Neuronal stem cell (in vitro differentiated cells): Measurements from ENCODE around the gene GJD2.

Experiments
- DNase-seq: peaks from one replicate; pipeline ENCODE4 v3.0.0-alpha.2; 2013; ENCODE audit warnings: low spot score
- H2AFZ ChIP-seq: one replicate; pipeline ENCODE4 v1.6.1; 2013; ENCODE audit warnings: mild to moderate bottlenecking, low read length, inconsistent platforms
- H2AK5ac ChIP-seq: 2 replicates; pipeline ENCODE4 v1.6.1; 2013; ENCODE audit warnings: low read depth, mild to moderate bottlenecking, inconsistent platforms, low read length, moderate library complexity, mixed read lengths
- H2BK120ac ChIP-seq: 2 replicates; pipeline ENCODE4 v1.6.1; 2013; ENCODE audit warnings: low read depth, mild to moderate bottlenecking, inconsistent platforms, low read length, moderate library complexity, mixed read lengths
- H2BK12ac ChIP-seq: one replicate; pipeline ENCODE4 v1.6.1; 2013; ENCODE audit warnings: low read length, inconsistent platforms
- H2BK15ac ChIP-seq: 2 replicates; pipeline ENCODE4 v1.6.1; 2013; ENCODE audit warnings: mild to moderate bottlenecking, low read length, inconsistent platforms, mixed read lengths
- H2BK5ac ChIP-seq: one replicate; pipeline ENCODE4 v1.6.1; 2013; ENCODE audit warnings: inconsistent platforms, mild to moderate bottlenecking, low read length, moderate library complexity
- H3K14ac ChIP-seq: one replicate; pipeline ENCODE4 v1.6.1; 2013; ENCODE audit warnings: low read length, inconsistent platforms
- H3K18ac ChIP-seq: 2 replicates; pipeline ENCODE4 v1.6.1; 2013; ENCODE audit warnings: low read length, inconsistent platforms
- H3K23ac ChIP-seq: 2 replicates; pipeline ENCODE4 v1.6.1; 2013; ENCODE audit warnings: low read depth, mild to moderate bottlenecking, mixed read lengths, low read length, inconsistent platforms; ENCODE audit not compliant: poor library complexity
- H3K27ac ChIP-seq: replicated peaks from 3 replicates; pipeline ENCODE4 v1.5.1; 2013; ENCODE audit warnings: low read length, inconsistent platforms
- H3K27me3 ChIP-seq, 3 experiments: 2 replicates each; pipeline ENCODE4 v1.6.1; 2013; ENCODE audit warnings: low read length in 3 of 3, mild to moderate bottlenecking in 2 of 3, inconsistent platforms in 1 of 3, low read depth in 1 of 3, mixed read lengths in 1 of 3, moderate library complexity in 1 of 3; ENCODE audit not compliant: control insufficient read depth in 3 of 3, insufficient read depth in 3 of 3
- H3K36me3 ChIP-seq, 2 donors: replicated peaks in 1 of 2; 2 replicates each; pipeline ENCODE4 v1.6.1; 2013; ENCODE audit warnings: low read length in 2 of 2; ENCODE audit not compliant: control insufficient read depth in 2 of 2, insufficient read depth in 2 of 2
- H3K4ac ChIP-seq: 2 replicates; pipeline ENCODE4 v1.6.1; 2013; ENCODE audit warnings: inconsistent platforms, mild to moderate bottlenecking, low read length, moderate library complexity
- H3K4me1 ChIP-seq, 2 donors: 1 replicate in 1 of 2; 2 replicates in 1 of 2; pipeline ENCODE4 v1.6.1; 2013; ENCODE audit warnings: low read length in 2 of 2, low read depth in 1 of 2; ENCODE audit not compliant: control insufficient read depth in 2 of 2, insufficient read depth in 1 of 2
- H3K4me2 ChIP-seq: one replicate; pipeline ENCODE4 v1.6.1; 2013; ENCODE audit warnings: mild to moderate bottlenecking, low read length, inconsistent platforms; ENCODE audit not compliant: insufficient read depth, poor library complexity, severe bottlenecking
- H3K4me3 ChIP-seq, 2 donors: 2 replicates each; pipeline ENCODE4 v1.5.1; 2013; ENCODE audit warnings: low read length in 2 of 2, mild to moderate bottlenecking in 2 of 2, inconsistent platforms in 1 of 2, moderate library complexity in 1 of 2
- H3K79me1 ChIP-seq: one replicate; pipeline ENCODE4 v1.6.1; 2013; ENCODE audit warnings: low read depth, mild to moderate bottlenecking, inconsistent platforms, low read length, moderate library complexity
- H3K9ac ChIP-seq: one replicate; pipeline ENCODE4 v1.6.1; 2013; ENCODE audit warnings: mild to moderate bottlenecking, low read depth, low read length, inconsistent platforms; ENCODE audit not compliant: poor library complexity
- H3K9me3 ChIP-seq, 2 donors: replicated peaks in 1 of 2; 2 replicates each; pipeline versions ENCODE3 to v1.6.1; 2013; ENCODE audit warnings: low read length in 2 of 2, mild to moderate bottlenecking in 2 of 2, inconsistent platforms in 1 of 2, low read depth in 1 of 2, mixed read lengths in 1 of 2, moderate library complexity in 1 of 2; ENCODE audit not compliant: control insufficient read depth in 2 of 2, insufficient read depth in 1 of 2
- H4K8ac ChIP-seq: one replicate; pipeline ENCODE4 v1.6.1; 2013; ENCODE audit warnings: low read depth, mild to moderate bottlenecking, inconsistent platforms, low read length, moderate library complexity
- H4K91ac ChIP-seq: one replicate; pipeline ENCODE4 v1.6.1; 2013; ENCODE audit warnings: low read length, low read depth, mild to moderate bottlenecking, inconsistent platforms; ENCODE audit not compliant: poor library complexity
- WGBS, 2 donors: extraction: QIAGEN DNeasy Blood & Tissue Kit; methylation state at CpG; one replicate each; pipeline ENCODE4 v1.1.7; 2013; ENCODE audit warnings: missing lambda C conversion rate in 2 of 2, mixed read lengths in 1 of 2; ENCODE audit not compliant: insufficient read length in 2 of 2, insufficient replicate concordance in 1 of 2; ENCODE audit errors: extremely low coverage in 2 of 2; 5-methylcytosine and 5-hydroxymethylcytosine counted together

Gene GJD2

GRCh38 chr15:34738002-34738401 is 16.8 kb downstream of the GJD2 start:
- no peak overlapping the region for H3K9ac ChIP-seq
- H4K8ac ChIP-seq = no peak overlapping the region
- no peak overlapping the region for H3K18ac ChIP-seq
- no peak overlapping the region for H2BK12ac ChIP-seq
- no peaks in the 10 kb centered on the region for H3K9me3 ChIP-seq
- no peak overlapping the region for H3K4me3 ChIP-seq
- H3K4me1 ChIP-seq = peaks cover 0 to 1% of the 10 kb centered on the region in 2 donors
- no peak overlapping the region for H2AFZ ChIP-seq
- H2AK5ac ChIP-seq = no peak overlapping the region
- no peak overlapping the region for H4K91ac ChIP-seq
- H3K36me3 ChIP-seq = no peaks in the 10 kb centered on the region
- whole genome bisulfite sequencing, 2 donors = no CpG with 5 or more reads among the region's 2 CpGs
- no peak overlapping the region for H2BK15ac ChIP-seq
- no peak overlapping the region for H3K14ac ChIP-seq
- H3K4ac ChIP-seq = no peak overlapping the region
- H3K27ac ChIP-seq = no peak overlapping the region
- H3K4me2 ChIP-seq = no peak overlapping the region
- no peak for DNase-seq
- H2BK5ac ChIP-seq = no peak overlapping the region
- no peak overlapping the region for H3K23ac ChIP-seq
- no peaks in the 10 kb centered on the region for H3K79me1 ChIP-seq
- H2BK120ac ChIP-seq = no peak overlapping the region
- H3K27me3 ChIP-seq = peaks cover 0 to 5% (median 0%) of the 10 kb centered on the region in 3 experiments

GRCh38 chr15:34737477-34737876 is 17.3 kb downstream of the GJD2 start:
- Histone ChIP-seq H3K79me1 (no peaks in the 10 kb centered on the region), H3K4me1 (peaks cover 0 to 1% of the 10 kb centered on the region in 2 donors), H3K36me3 (no peaks in the 10 kb centered on the region), H3K4me2 (no peak overlapping the region), H3K27ac (no peak overlapping the region), H3K4me3 (no peak overlapping the region), H3K18ac (no peak overlapping the region), H2BK5ac (no peak overlapping the region), H3K9ac (no peak overlapping the region), H2AK5ac (no peak overlapping the region), H4K8ac (no peak overlapping the region), H2BK15ac (no peak overlapping the region), H3K9me3 (no peaks in the 10 kb centered on the region), H2AFZ (no peak overlapping the region), H3K27me3 (peaks cover 0 to 5% (median 0%) of the 10 kb centered on the region in 3 experiments), H2BK12ac (no peak overlapping the region), H2BK120ac (no peak overlapping the region), H4K91ac (no peak overlapping the region), H3K14ac (no peak overlapping the region), H3K4ac (no peak overlapping the region), H3K23ac (no peak overlapping the region)
- DNase-seq = no peak
- WGBS, 2 donors = no CpG with 5 or more reads among the region's 3 CpGs

- no peak overlapping the region for H4K91ac ChIP-seq
- H3K27me3 ChIP-seq = peaks cover 0 to 7% (median 0%) of the 10 kb centered on the region in 3 experiments
- H3K27ac ChIP-seq = no peak overlapping the region
- H2BK5ac ChIP-seq = no peak overlapping the region
- H3K4me1 ChIP-seq = peaks cover 0 to 1% of the 10 kb centered on the region in 2 donors
- no peak overlapping the region for H3K9ac ChIP-seq
- no peak for DNase-seq
- WGBS, 2 donors = no CpG with 5 or more reads among the region's 5 CpGs
- no peaks in the 10 kb centered on the region for H3K9me3 ChIP-seq
- no peak overlapping the region for H2BK120ac ChIP-seq
- H3K79me1 ChIP-seq = no peaks in the 10 kb centered on the region
- H2AFZ ChIP-seq = no peak overlapping the region
- no peak overlapping the region for H2AK5ac ChIP-seq
- H3K4me3 ChIP-seq = no peak overlapping the region
- no peaks in the 10 kb centered on the region for H3K36me3 ChIP-seq
- no peak overlapping the region for H4K8ac ChIP-seq
- H3K4ac ChIP-seq = no peak overlapping the region
- no peak overlapping the region for H3K14ac ChIP-seq
- no peak overlapping the region for H3K4me2 ChIP-seq
- no peak overlapping the region for H2BK12ac ChIP-seq
- no peak overlapping the region for H2BK15ac ChIP-seq
- no peak overlapping the region for H3K18ac ChIP-seq
- H3K23ac ChIP-seq = no peak overlapping the region
Observed at GRCh38 chr15:34734303-34734702, 20.5 kb downstream of the GJD2 start.

- H3K4me2 ChIP-seq = no peak overlapping the region
- no peaks in the 10 kb centered on the region for H3K9me3 ChIP-seq
- H2AFZ ChIP-seq = no peak overlapping the region
- H2BK5ac ChIP-seq = no peak overlapping the region
- no peak overlapping the region for H2BK15ac ChIP-seq
- no peak overlapping the region for H3K4me3 ChIP-seq
- H4K8ac ChIP-seq = no peak overlapping the region
- peaks cover 0 to 1% of the 10 kb centered on the region in 2 donors for H3K4me1 ChIP-seq
- no peak overlapping the region for H2BK120ac ChIP-seq
- no peak overlapping the region for H4K91ac ChIP-seq
- DNase-seq = no peak
- peaks cover 0 to 7% (median 0%) of the 10 kb centered on the region in 3 experiments for H3K27me3 ChIP-seq
- H3K36me3 ChIP-seq = no peaks in the 10 kb centered on the region
- 100% methylated on average over 1 of the region's 2 CpGs for WGBS, 2 donors
- H3K4ac ChIP-seq = no peak overlapping the region
- no peak overlapping the region for H2AK5ac ChIP-seq
- H3K9ac ChIP-seq = no peak overlapping the region
- H3K18ac ChIP-seq = no peak overlapping the region
- no peak overlapping the region for H3K23ac ChIP-seq
- no peak overlapping the region for H3K14ac ChIP-seq
- H2BK12ac ChIP-seq = no peak overlapping the region
- H3K27ac ChIP-seq = no peak overlapping the region
- no peaks in the 10 kb centered on the region for H3K79me1 ChIP-seq
Observed at GRCh38 chr15:34733621-34734020, 21.2 kb downstream of the GJD2 start.
